ENCODE measurements around the gene TRIM24. TPM values are rescaled to one million over a fixed set of nuclear protein-coding genes. Genes with fewer than 3 reads are reported as not detected.
A peak's percentile ranks its signal among the peaks of the same experiment; 100 is the strongest.
"Not testable (repeated sequence)": the region's sequence is repeated elsewhere in the genome, so short reads cannot be mapped to it uniquely, and the experiment has no call there.

The TRIM24 gene
- total RNA-seq, 3 donors from 2014 or later: 17.5 to 21.2 (median 18.9) TPM

GRCh38 chr7:138458576-138459412 is 1.3 kb upstream of the TRIM24 start:
- no peaks in the 10 kb centered on the region for H3K9me3 ChIP-seq
- ATAC-seq (no peak), DNase-seq (no peak)
- H3K4me3 ChIP-seq: no peak overlapping the region
- no peak for TF ChIP-seq CTCF (IDR thresholded peaks at IDR 0.05)
- H3K4me1 ChIP-seq (ENCODE audit: low read depth): peaks cover 6% of the 10 kb centered on the region
- intact Hi-C loops (cut with DNase I, micrococcal nuclease): no loop called here
- no peaks in the 10 kb centered on the region for H3K36me3 ChIP-seq (ENCODE audit: low read depth)

- DNase-seq (peak; percentile 98), ATAC-seq (peak; percentile 93)
- TF ChIP-seq CTCF (IDR thresholded peaks at IDR 0.05): no peak
- intact Hi-C loops (cut with DNase I, micrococcal nuclease): no loop called here
- Histone ChIP-seq H3K4me3 (peak overlapping the region; percentile 66), H3K4me1 (ENCODE audit: low read depth) (peaks cover 6% of the 10 kb centered on the region), H3K9me3 (no peaks in the 10 kb centered on the region), H3K36me3 (ENCODE audit: low read depth) (no peaks in the 10 kb centered on the region)
Measured at GRCh38 chr7:138459413-138460175, 465 bp upstream of the TRIM24 start.

- peak; percentile 59 to 78 (median 77) for DNase-seq
- TF ChIP-seq CTCF (IDR thresholded peaks at IDR 0.05): no peak
- H3K9me3 ChIP-seq: no peaks in the 10 kb centered on the region
- peak; percentile 55 for ATAC-seq
- intact Hi-C loops (cut with DNase I, micrococcal nuclease): no loop called here
- H3K36me3 ChIP-seq (ENCODE audit: low read depth): no peaks in the 10 kb centered on the region
- H3K4me3 ChIP-seq: peak overlapping the region; percentile 66
- peaks cover 6% of the 10 kb centered on the region for H3K4me1 ChIP-seq (ENCODE audit: low read depth)
Measured at GRCh38 chr7:138460649-138461607, 869 bp downstream of the TRIM24 start.

- H3K4me3 ChIP-seq; H3K4me1 ChIP-seq (ENCODE audit: low read depth); DNase-seq; H3K36me3 ChIP-seq (ENCODE audit: low read depth); intact Hi-C loops (cut with DNase I, micrococcal nuclease); ATAC-seq; H3K9me3 ChIP-seq: not testable (repeated sequence)
Measured at GRCh38 chr7:138463291-138463618, 3.2 kb downstream of the TRIM24 start.

- H3K4me1 ChIP-seq (ENCODE audit: low read depth): peaks cover 6% of the 10 kb centered on the region
- H3K36me3 ChIP-seq (ENCODE audit: low read depth): no peaks in the 10 kb centered on the region
- TF ChIP-seq CTCF (IDR thresholded peaks at IDR 0.05): no peak
- H3K9me3 ChIP-seq: no peaks in the 10 kb centered on the region
- DNase-seq: no peak
- H3K4me3 ChIP-seq: no peak overlapping the region
- intact Hi-C loops (cut with DNase I, micrococcal nuclease): no loop called here
- ATAC-seq: no peak
Measured at GRCh38 chr7:138465046-138465445, 5.0 kb downstream of the TRIM24 start.

GRCh38 chr7:138466069-138466756 is 6.2 kb downstream of the TRIM24 start:
- peak; percentile 28 for ATAC-seq
- peaks cover 13% of the 10 kb centered on the region for H3K4me1 ChIP-seq (ENCODE audit: low read depth)
- not testable (repeated sequence) for H3K9me3 ChIP-seq

More at GRCh38 chr7:138466069-138466756, 6.2 kb downstream of the TRIM24 start:
- H3K4me3 ChIP-seq; intact Hi-C loops (cut with DNase I, micrococcal nuclease); DNase-seq; H3K36me3 ChIP-seq (ENCODE audit: low read depth): not testable (repeated sequence)

Data from mucosa of descending colon (tissue), 3 donors.